GM18505 (cell line): ENCODE data around the gene SGF29.

Source experiments
- ATAC-seq: cut with Tn5 transposase; IDR thresholded peaks from one replicate; pipeline ENCODE4 v1.9.1; 2021; ENCODE audit not compliant: unreplicated experiment
- POLR2A ChIP-seq: IDR thresholded peaks from 4 replicates; pipeline ENCODE4 v1.6.1; 2011; ENCODE audit warnings: borderline replicate concordance; ENCODE audit not compliant: insufficient read depth, insufficient read length; ENCODE audit errors: extremely low read depth

SGF29 gene

GRCh38 chr16:28527985-28528384 is 25.7 kb upstream of the SGF29 start:
- no peak for ATAC-seq

GRCh38 chr16:28528463-28528867 is 25.3 kb upstream of the SGF29 start:
- no peak for ATAC-seq
- no peak for TF ChIP-seq POLR2A

More at GRCh38 chr16:28527985-28528384, 25.7 kb upstream of the SGF29 start:
- no peak for TF ChIP-seq POLR2A

GRCh38 chr16:28529124-28529523 is 24.6 kb upstream of the SGF29 start:
- TF ChIP-seq POLR2A, result no peak
- ATAC-seq, result no peak

- ATAC-seq, result no peak
- no peak for TF ChIP-seq POLR2A
Observed at GRCh38 chr16:28531777-28532744, 21.7 kb upstream of the SGF29 start.

- no peak for ATAC-seq
- no peak for TF ChIP-seq POLR2A
Observed at GRCh38 chr16:28532940-28533647, 20.6 kb upstream of the SGF29 start.

- TF ChIP-seq POLR2A, result no peak
- no peak for ATAC-seq
Observed at GRCh38 chr16:28534542-28535373, 19.0 kb upstream of the SGF29 start.

GRCh38 chr16:28537076-28537475 is 16.6 kb upstream of the SGF29 start:
- ATAC-seq, result no peak
- no peak for TF ChIP-seq POLR2A

- no peak for ATAC-seq
- TF ChIP-seq POLR2A, result no peak
Observed at GRCh38 chr16:28537964-28538732, 15.6 kb upstream of the SGF29 start.

GRCh38 chr16:28538733-28539596 is 14.8 kb upstream of the SGF29 start, which contains the start of gene NUPR1:
Gene NUPR1 (minus strand): TSS chr16:28538974. CDS start chr16:28538907, 67 bp downstream.
- no peak for ATAC-seq
- TF ChIP-seq POLR2A, result no peak

GRCh38 chr16:28540346-28540745 is 13.4 kb upstream of the SGF29 start:
- TF ChIP-seq POLR2A, result no peak
- ATAC-seq, result no peak

- TF ChIP-seq POLR2A, result no peak
- no peak for ATAC-seq
Observed at GRCh38 chr16:28542646-28543045, 11.1 kb upstream of the SGF29 start.
